Pancreas (tissue), 10 donors: Measurements from ENCODE around the gene CTPS2. TPM values are rescaled to one million over a fixed set of nuclear protein-coding genes. Genes with fewer than 3 reads are reported as not detected.

ENCODE experiments used
- ATAC-seq, 4 donors: fragments of 200-7000 bp; cut with Tn5 transposase; one replicate each; pipeline versions ENCODE4 v1.8.0 to v1.9.1; 2020; ENCODE audit warnings: mild to moderate bottlenecking in 4 of 4, moderate library complexity in 4 of 4
- DNase-seq, 6 donors: peaks; one replicate each; pipeline ENCODE4 v3.0.0-alpha.2; 2020
- FAIRE-seq: peaks from 2 replicates; lab custom pipeline; 2012; peaks lifted over from hg19 to GRCh38; lab: Jason Lieb, UNC
- H3K27ac ChIP-seq, 4 donors: fragments of 200-600 bp; sonication (generic); 1 replicate in 3 of 4; 2 replicates in 1 of 4; pipeline versions ENCODE4 v1.5.0 to v1.8.0; 2020
- H3K27me3 ChIP-seq, 4 donors: fragments of 200-600 bp; one replicate each; pipeline ENCODE4 v1.8.0; 2021
- H3K36me3 ChIP-seq, 3 donors: fragments of 200-600 bp; sonication (generic) in 1 of 3; one replicate each; pipeline versions ENCODE4 v1.5.0 to v1.8.0; 2020 to 2021
- H3K4me1 ChIP-seq, 3 donors: fragments of 200-600 bp; one replicate each; pipeline ENCODE4 v1.8.0; 2021
- H3K4me3 ChIP-seq, 4 donors: fragments of 200-600 bp; sonication (generic) in 2 of 4; one replicate each; pipeline versions ENCODE4 v1.5.0 to v1.8.0; 2020 to 2021
- H3K9me3 ChIP-seq, 4 donors: fragments of 200-600 bp; one replicate each; pipeline ENCODE4 v1.8.0; 2021
- WGBS, 2 donors: extraction: QIAGEN DNeasy Blood & Tissue Kit; methylation state at CpG; one replicate each; pipeline ENCODE4 v1.1.7; 2013; 5-methylcytosine and 5-hydroxymethylcytosine counted together
- intact Hi-C, 3 donors: fragments of 100-400 bp; cut with DNase I; formaldehyde crosslinking; loops; one replicate each; pipeline versions ENCODE4 v1.11.1 to v1.14.2; 2022
- polyA plus RNA-seq, 2 donors: library from polyadenylated mRNA; stranded (reverse); fragments of 200-250 nt; gene quantifications; one replicate each; pipeline ENCODE4 v1.2.3, GENCODE V29; 2013
- total RNA-seq, 6 donors: library from RNA; stranded (reverse); fragmentation: NEBNext Ultra II Directional in 4 of 6; extraction: Animal tissue kit (Norgen Biotek cat#: 25700) in 4 of 6; gene quantifications; one replicate each; pipeline versions ENCODE4 v1.2.1 to v1.2.4, GENCODE V29; 2021 to 2023
- TF ChIP-seq, protein P1 (sequence below), 4 donors: fragments of 200-600 bp; sonication (generic) in 3 of 4; IDR thresholded peaks; one replicate each; pipeline versions ENCODE4 v1.5.0 to v1.8.0; 2021; ENCODE audit warnings: antibody characterized with exemption in 4 of 4
- donor health status: healthy with polysubstance abuse.
- donor health status: DM: no; HTN: no; CAD: no; lungs with moderate emphysema.
- donor health status: DM: no; HTN: no; CAD: no.
- donor health status: control.
- donor health status: control.
- donor health status: Bipolar disorder and iron deficiency.
- donor health status: DM: yes; HTN: yes; CAD: no.
- donor health status: DM: no; HTN: no; CAD: no.
- donor health status: DM: no; HTN: no; CAD: no.
- donor health status: DM: yes; HTN: yes; CAD: no.

Gene CTPS2
- total and polyA plus RNA-seq, 8 donors, result 5.7 to 13.3 (median 8.8) TPM

DNA sequence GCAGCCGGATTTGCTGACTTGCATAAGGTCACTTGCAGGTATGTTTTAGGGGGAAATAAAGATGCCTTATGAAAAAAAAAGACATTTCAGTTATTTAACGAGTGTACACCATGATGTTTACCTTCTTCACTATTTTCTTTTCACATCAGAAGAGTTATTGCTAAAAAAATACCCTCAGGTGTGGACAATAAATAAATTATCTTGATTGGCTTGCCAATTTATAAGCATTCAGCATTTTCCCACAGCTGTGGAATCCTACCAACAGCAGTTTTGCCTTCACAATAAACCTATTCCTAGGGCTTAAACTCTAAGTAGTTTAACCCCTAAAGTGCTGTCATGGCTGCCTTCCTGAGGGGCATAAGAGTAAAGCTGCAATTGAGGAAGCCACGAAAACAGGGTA lies 145.9 kb downstream of the CTPS2 start:
- ATAC-seq, result no peak
- H3K27me3 ChIP-seq, result peaks cover 0 to 11% (median 0%) of the 10 kb centered on the region in 4 donors
- no peaks in the 10 kb centered on the region for H3K4me1 ChIP-seq
- no peak for FAIRE-seq
- 50 to 55% methylated on average over 3 of the region's 3 CpGs for WGBS, 2 donors
- intact Hi-C loops, result no loop called here
- H3K27ac ChIP-seq, result no peak overlapping the region
- TF ChIP-seq, protein P1, sequence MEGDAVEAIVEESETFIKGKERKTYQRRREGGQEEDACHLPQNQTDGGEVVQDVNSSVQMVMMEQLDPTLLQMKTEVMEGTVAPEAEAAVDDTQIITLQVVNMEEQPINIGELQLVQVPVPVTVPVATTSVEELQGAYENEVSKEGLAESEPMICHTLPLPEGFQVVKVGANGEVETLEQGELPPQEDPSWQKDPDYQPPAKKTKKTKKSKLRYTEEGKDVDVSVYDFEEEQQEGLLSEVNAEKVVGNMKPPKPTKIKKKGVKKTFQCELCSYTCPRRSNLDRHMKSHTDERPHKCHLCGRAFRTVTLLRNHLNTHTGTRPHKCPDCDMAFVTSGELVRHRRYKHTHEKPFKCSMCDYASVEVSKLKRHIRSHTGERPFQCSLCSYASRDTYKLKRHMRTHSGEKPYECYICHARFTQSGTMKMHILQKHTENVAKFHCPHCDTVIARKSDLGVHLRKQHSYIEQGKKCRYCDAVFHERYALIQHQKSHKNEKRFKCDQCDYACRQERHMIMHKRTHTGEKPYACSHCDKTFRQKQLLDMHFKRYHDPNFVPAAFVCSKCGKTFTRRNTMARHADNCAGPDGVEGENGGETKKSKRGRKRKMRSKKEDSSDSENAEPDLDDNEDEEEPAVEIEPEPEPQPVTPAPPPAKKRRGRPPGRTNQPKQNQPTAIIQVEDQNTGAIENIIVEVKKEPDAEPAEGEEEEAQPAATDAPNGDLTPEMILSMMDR (IDR thresholded peaks at IDR 0.05), result no peak
- no peak overlapping the region for H3K4me3 ChIP-seq
- H3K36me3 ChIP-seq, result no peaks in the 10 kb centered on the region
- H3K9me3 ChIP-seq, result no peaks in the 10 kb centered on the region
- DNase-seq, result no peak

DNA sequence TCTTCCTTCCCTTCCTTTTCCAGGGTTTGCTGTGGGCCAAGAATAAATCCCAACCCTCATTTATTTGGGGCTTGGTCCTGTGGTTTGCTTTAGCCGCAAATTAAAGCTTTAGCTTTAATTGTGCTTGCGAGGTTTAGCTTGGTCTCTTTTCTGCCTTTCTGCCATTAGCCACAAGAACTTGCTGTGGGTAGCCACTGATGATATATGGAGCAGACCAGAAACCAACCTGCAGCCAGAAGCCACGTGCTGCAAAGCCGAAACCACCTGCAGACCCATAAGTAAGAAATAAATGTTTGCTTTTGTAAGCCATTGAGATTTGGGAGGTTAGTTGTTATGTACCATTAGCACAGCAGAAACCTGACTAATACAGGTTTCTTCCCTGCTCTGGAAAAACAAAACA lies 152.3 kb downstream of the CTPS2 start:
- no peaks in the 10 kb centered on the region for H3K36me3 ChIP-seq
- FAIRE-seq (no peak), DNase-seq (no peak), ATAC-seq (no peak)
- intact Hi-C loops, result no loop called here
- H3K27me3 ChIP-seq, result peaks cover 0 to 7% (median 0%) of the 10 kb centered on the region in 4 donors
- WGBS, 2 donors, result 79 to 90% methylated on average over 4 of the region's 4 CpGs
- TF ChIP-seq, protein P1 (IDR thresholded peaks at IDR 0.05), result no peak
- no peaks in the 10 kb centered on the region for H3K4me1 ChIP-seq
- H3K4me3 ChIP-seq, result no peak overlapping the region
- no peak overlapping the region for H3K27ac ChIP-seq
- no peaks in the 10 kb centered on the region for H3K9me3 ChIP-seq

DNA sequence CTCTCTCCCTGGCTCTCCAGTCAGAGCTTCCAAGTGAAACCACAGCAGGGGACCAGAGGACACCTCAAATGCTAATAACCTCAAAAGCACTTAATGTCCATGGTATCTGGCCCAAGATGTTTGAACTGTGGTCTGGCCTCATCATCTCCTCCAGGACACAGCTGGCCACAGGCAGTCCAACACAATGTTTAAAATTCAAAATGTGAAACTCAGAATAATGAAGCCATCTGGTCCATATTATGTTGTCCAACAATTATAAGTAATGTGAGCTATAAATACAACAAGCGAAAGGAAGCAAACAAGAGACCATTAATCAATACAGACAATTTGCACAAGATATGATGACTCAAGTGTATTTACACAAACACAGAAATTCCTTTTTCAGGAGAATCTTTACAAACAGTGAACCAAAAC lies 153.3 kb downstream of the CTPS2 start:
- ATAC-seq (peak in 1 of 4 donors; percentile 19), DNase-seq (no peak), FAIRE-seq (no peak)
- Histone ChIP-seq H3K4me1 (no peaks in the 10 kb centered on the region), H3K9me3 (no peaks in the 10 kb centered on the region), H3K27me3 (peaks cover 0 to 7% (median 0%) of the 10 kb centered on the region in 4 donors), H3K27ac (no peak overlapping the region), H3K4me3 (no peak overlapping the region), H3K36me3 (no peaks in the 10 kb centered on the region)
- intact Hi-C loops, result no loop called here
- TF ChIP-seq, protein P1 (IDR thresholded peaks at IDR 0.05), result no peak
- 35 to 36% methylated on average over 1 of the region's 1 CpG for WGBS, 2 donors

DNA sequence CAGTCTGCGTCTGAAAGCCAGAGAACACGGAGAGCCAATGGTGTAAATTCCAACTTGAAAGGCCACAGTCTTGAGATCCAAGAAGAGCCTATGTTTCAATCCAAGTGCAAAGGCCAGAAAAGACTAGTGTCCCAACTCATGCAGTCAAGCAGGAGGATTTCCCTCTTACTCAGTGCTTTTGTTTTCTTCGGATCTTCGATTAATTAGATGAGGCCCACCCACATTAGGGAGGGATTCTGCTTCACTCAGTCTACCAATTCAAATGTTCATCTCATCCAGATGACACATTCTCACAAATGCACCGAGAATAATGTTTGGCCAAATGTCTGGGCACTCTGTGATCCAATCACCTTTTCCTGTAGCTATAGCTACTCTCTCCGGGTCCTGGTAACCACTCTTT lies 154.0 kb downstream of the CTPS2 start:
- no peak for ATAC-seq
- WGBS, 2 donors, result 72 to 76% methylated on average over 6 of the region's 6 CpGs
- TF ChIP-seq, protein P1 (IDR thresholded peaks at IDR 0.05), result no peak
- no peaks in the 10 kb centered on the region for H3K4me1 ChIP-seq
- no peak overlapping the region for H3K4me3 ChIP-seq
- H3K27me3 ChIP-seq, result peaks cover 0 to 2% (median 0%) of the 10 kb centered on the region in 4 donors
- no peaks in the 10 kb centered on the region for H3K9me3 ChIP-seq
- DNase-seq, result no peak
- no peak overlapping the region for H3K27ac ChIP-seq
- no peak for FAIRE-seq
- intact Hi-C loops, result no loop called here
- no peaks in the 10 kb centered on the region for H3K36me3 ChIP-seq

DNA sequence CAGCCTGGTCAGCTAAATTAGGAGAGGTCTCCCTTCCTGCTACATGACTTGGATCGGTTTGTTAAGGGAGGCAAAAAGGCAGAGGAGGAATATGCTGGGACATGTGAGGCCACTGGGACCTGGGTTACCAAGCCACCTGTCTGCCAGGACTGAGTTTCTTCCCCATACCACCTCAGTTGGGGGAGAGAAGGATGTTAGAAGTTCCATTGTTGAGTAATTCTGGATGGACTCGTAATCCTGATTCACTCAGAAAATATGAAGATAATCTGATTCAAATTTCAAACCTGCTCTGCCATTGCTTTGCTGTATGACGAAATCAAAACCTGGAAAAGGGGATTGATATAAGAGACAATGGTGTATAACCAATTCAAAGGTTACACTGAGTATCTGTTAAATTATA lies 159.9 kb downstream of the CTPS2 start:
- Histone ChIP-seq H3K4me3 (no peak overlapping the region), H3K27me3 (peaks cover 0 to 12% (median 2%) of the 10 kb centered on the region in 4 donors), H3K27ac (no peak overlapping the region), H3K4me1 (no peaks in the 10 kb centered on the region), H3K9me3 (no peaks in the 10 kb centered on the region), H3K36me3 (no peaks in the 10 kb centered on the region)
- DNase-seq, result no peak
- TF ChIP-seq, protein P1 (IDR thresholded peaks at IDR 0.05), result no peak
- intact Hi-C loops, result no loop called here
- no peak for ATAC-seq
- WGBS, 2 donors, result 76 to 82% methylated on average over 3 of the region's 3 CpGs
- FAIRE-seq, result no peak
